Natural killer cell (primary cell): ENCODE measurements around the gene MOG. TPM values are rescaled to one million over a fixed set of nuclear protein-coding genes. Genes with fewer than 3 reads are reported as not detected.
A peak's percentile ranks its signal among the peaks of the same experiment; 100 is the strongest.

Experiments
- ATAC-seq, 3 donors: fragments of 150-1000 bp in 2 of 3; fragments of 200-7000 bp in 1 of 3; cut with Tn5 transposase; 1 replicate in 1 of 3; 2 replicates in 2 of 3; pipeline ENCODE4 v1.10.0; 2021; ENCODE audit warnings: mild to moderate bottlenecking in 2 of 3, moderate library complexity in 2 of 3
- DNase-seq, 2 donors: peaks; one replicate each; pipeline versions ENCODE4 v3.0.0 to v3.0.0-alpha.2; 2013 to 2021; ENCODE audit warnings: mixed read lengths in 1 of 2
- H3K27ac ChIP-seq: one replicate; pipeline ENCODE4 v1.5.1; 2013; ENCODE audit warnings: mild to moderate bottlenecking, low read length
- H3K27me3 ChIP-seq: one replicate; pipeline ENCODE4 v1.6.1; 2013; ENCODE audit warnings: low read length; ENCODE audit not compliant: control insufficient read depth, insufficient read depth
- H3K36me3 ChIP-seq: one replicate; pipeline ENCODE4 v1.6.1; 2013; ENCODE audit warnings: low read length; ENCODE audit not compliant: control insufficient read depth, insufficient read depth
- H3K4me1 ChIP-seq: one replicate; pipeline ENCODE4 v1.6.1; 2013; ENCODE audit warnings: low read length; ENCODE audit not compliant: control insufficient read depth, insufficient read depth
- H3K4me3 ChIP-seq: one replicate; pipeline ENCODE4 v1.5.1; 2013; ENCODE audit warnings: low read length
- H3K9me3 ChIP-seq: one replicate; pipeline ENCODE4 v1.6.1; 2013; ENCODE audit warnings: low read length; ENCODE audit not compliant: control insufficient read depth, insufficient read depth
- H3K27ac Mint-ChIP-seq, 2 donors: one replicate each; pipeline ENCODE4 v1.8.0; 2022; ENCODE audit warnings: mild to moderate bottlenecking in 2 of 2, mixed read lengths in 2 of 2, moderate library complexity in 1 of 2
- H3K27me3 Mint-ChIP-seq, 2 donors: one replicate each; pipeline ENCODE4 v1.8.0; 2022; ENCODE audit warnings: low read depth in 2 of 2, mixed read lengths in 2 of 2
- H3K36me3 Mint-ChIP-seq: one replicate; pipeline ENCODE4 v1.8.0; 2022; ENCODE audit warnings: mixed read lengths
- H3K4me1 Mint-ChIP-seq, 2 donors: one replicate each; pipeline ENCODE4 v1.8.0; 2022; ENCODE audit warnings: mixed read lengths in 2 of 2
- H3K4me3 Mint-ChIP-seq: one replicate; pipeline ENCODE4 v1.8.0; 2022; ENCODE audit warnings: mild to moderate bottlenecking, moderate library complexity, mixed read lengths
- H3K9me3 Mint-ChIP-seq, 2 donors: one replicate each; pipeline ENCODE4 v1.8.0; 2022; ENCODE audit warnings: mixed read lengths in 2 of 2
- CTCF ChIP-seq: fragments of 200-600 bp; IDR thresholded peaks from one replicate; pipeline ENCODE4 v1.8.0; 2022; ENCODE audit warnings: antibody characterized with exemption
- WGBS: methylation state at CpG from one replicate; pipeline ENCODE4 v1.1.7; 2013; ENCODE audit warnings: missing lambda C conversion rate; ENCODE audit not compliant: insufficient coverage; 5-methylcytosine and 5-hydroxymethylcytosine counted together
- intact Hi-C: fragments of 100-400 bp; cut with micrococcal nuclease; formaldehyde crosslinking; loops from one replicate; pipeline ENCODE4 v1.14.2; 2022
- total RNA-seq, 4 donors: library from RNA; stranded (reverse); fragments of 120-200 nt in 1 of 4; gene quantifications; one replicate each; pipeline versions ENCODE4 v1.2.3 to v1.2.4, GENCODE V29; 2013 to 2022

MOG gene
- total RNA-seq, 3 donors from 2014 or later (not counting 1 experiment from before 2014, with no cell fraction given), result not detected

- DNase-seq (no peak), ATAC-seq (peak; percentile 7 to 21 (median 15))
- peaks cover 57 to 70% of the 10 kb centered on the region in 2 donors for H3K4me1 Mint-ChIP-seq
- intact Hi-C loops, result loop anchor here (10.0 kb wide), 1 partner anchor 256 kb away; no protein-coding TSS in a partner anchor
- peak overlapping the region; percentile 77 for H3K4me3 Mint-ChIP-seq
- Histone ChIP-seq H3K27ac (peak overlapping the region; percentile 66), H3K27me3 (no peaks in the 10 kb centered on the region), H3K9me3 (no peaks in the 10 kb centered on the region), H3K4me3 (peak overlapping the region; percentile 18), H3K36me3 (no peaks in the 10 kb centered on the region), H3K4me1 (peaks cover 51% of the 10 kb centered on the region)
- no peaks in the 10 kb centered on the region for H3K9me3 Mint-ChIP-seq
- peak overlapping the region; percentile 73 to 87 for H3K27ac Mint-ChIP-seq
- peaks cover 0 to 2% of the 10 kb centered on the region in 2 donors for H3K27me3 Mint-ChIP-seq
- no peaks in the 10 kb centered on the region for H3K36me3 Mint-ChIP-seq
- TF ChIP-seq CTCF, result no peak
- WGBS, result 3% methylated on average over 4 of the region's 4 CpGs
Measured at GRCh38 chr6:29709188-29709587, 52.3 kb downstream of the MOG start.

- Mint-ChIP-seq H3K36me3 (no peaks in the 10 kb centered on the region), H3K9me3 (no peaks in the 10 kb centered on the region), H3K4me3 (no peak overlapping the region), H3K27me3 (no peaks in the 10 kb centered on the region), H3K27ac (peak overlapping the region in 1 of 2 donors; percentile 87), H3K4me1 (peaks cover 47 to 59% of the 10 kb centered on the region in 2 donors)
- no peak for ATAC-seq
- intact Hi-C loops, result no loop called here
- 83% methylated on average over 7 of the region's 8 CpGs for WGBS
- Histone ChIP-seq H3K9me3 (no peaks in the 10 kb centered on the region), H3K27me3 (no peaks in the 10 kb centered on the region), H3K36me3 (no peaks in the 10 kb centered on the region), H3K27ac (peak overlapping the region; percentile 66), H3K4me3 (no peak overlapping the region), H3K4me1 (peaks cover 49% of the 10 kb centered on the region)
- DNase-seq, result no peak
- no peak for TF ChIP-seq CTCF
Measured at GRCh38 chr6:29710281-29710941, 53.5 kb downstream of the MOG start.

- Histone ChIP-seq H3K27me3 (no peaks in the 10 kb centered on the region), H3K4me1 (peaks cover 28% of the 10 kb centered on the region), H3K27ac (no peak overlapping the region), H3K9me3 (no peaks in the 10 kb centered on the region), H3K36me3 (peaks cover 19% of the 10 kb centered on the region), H3K4me3 (no peak overlapping the region)
- Mint-ChIP-seq H3K4me1 (peaks cover 26 to 40% of the 10 kb centered on the region in 2 donors), H3K9me3 (no peaks in the 10 kb centered on the region), H3K36me3 (peaks cover 4% of the 10 kb centered on the region), H3K27ac (peak overlapping the region in 1 of 2 donors; percentile 79), H3K4me3 (no peak overlapping the region), H3K27me3 (no peaks in the 10 kb centered on the region)
- ATAC-seq (no peak), DNase-seq (peak in 1 of 2 donors; percentile 64)
- 20% methylated on average over 1 of the region's 2 CpGs for WGBS
- TF ChIP-seq CTCF, result no peak
- intact Hi-C loops, result loop anchor here (10.0 kb wide), 1 partner anchor 224 kb away; the partner anchor contains the start of gene HLA-A
Measured at GRCh38 chr6:29720863-29721262, 64.0 kb downstream of the MOG start.

Other genes with a start within 250 kb of the MOG start
- not detected for gene OR12D1, start 242.2 kb upstream of the MOG start, total RNA-seq
- gene OR10C1, start 217.8 kb upstream of the MOG start, total RNA-seq, result not detected
- gene OR11A1, start 200.0 kb upstream of the MOG start, total RNA-seq, result not detected
- gene OR2H1, start 199.9 kb upstream of the MOG start, total RNA-seq, result not detected
- not detected for gene MAS1L, start 169.1 kb upstream of the MOG start, total RNA-seq
- gene UBD, start 97.4 kb upstream of the MOG start, total RNA-seq, result not detected
- not detected for gene OR2H2, start 72.0 kb upstream of the MOG start, total RNA-seq
- gene GABBR1, start 23.9 kb upstream of the MOG start, total RNA-seq, result 10 to 100 TPM in 2 of 3 donors, 1 to 10 TPM in 1; 7.6 to 12.8 (median 10.9) TPM
- gene ZFP57, start 24.1 kb downstream of the MOG start, total RNA-seq, result 10 to 100 TPM in 1 of 3 donors, 1 to 10 TPM in 1, not detected in 1; 2.9 to 12.8 TPM
- 1,000 to 10,000 TPM; 1,031 to 1,621 (median 1,125) TPM for gene HLA-F, start 66.3 kb downstream of the MOG start, total RNA-seq
- gene HLA-G, start 170.7 kb downstream of the MOG start, total RNA-seq, result 1 to 10 TPM; 1.6 to 7.7 (median 4.0) TPM